H1 (cell line): ENCODE data around the gene ZWILCH. TPM values are rescaled to one million over a fixed set of nuclear protein-coding genes. Genes with fewer than 3 reads are reported as not detected.

ENCODE experiments used
- CTCF ChIA-PET: fragments of 300-600 bp; sonication (Branson Sonifier 250); formaldehyde crosslinking; loops from one replicate; lab custom pipeline; 2021; ENCODE audit not compliant: partially characterized antibody; lab: Charles Lee
- POLR2A ChIA-PET: fragments of 300-600 bp; sonication (Branson Sonifier 250); formaldehyde crosslinking; loops from one replicate; lab custom pipeline; 2021; ENCODE audit warnings: inconsistent platforms; ENCODE audit not compliant: partially characterized antibody; lab: Charles Lee
- DNase-seq, 2 experiments: peaks; one replicate each; pipeline versions ENCODE4 v3.0.0 to v3.0.0-alpha.2; 2010 to 2022; ENCODE audit warnings: low spot score in 2 of 2, low read depth in 1 of 2, mixed read lengths in 1 of 2
- FAIRE-seq: peaks from 2 replicates; lab custom pipeline; 2011; peaks lifted over from hg19 to GRCh38; lab: Jason Lieb, UNC
- H2AFZ ChIP-seq: 2 replicates; pipeline ENCODE4 v1.8.1; 2012; ENCODE audit warnings: low read length, inconsistent platforms
- H2AK5ac ChIP-seq: 2 replicates; pipeline ENCODE4 v1.6.1; 2013; ENCODE audit warnings: low read depth, low read length
- H2BK120ac ChIP-seq: replicated peaks from 2 replicates; pipeline ENCODE3; 2013; ENCODE audit warnings: low read depth, low read length, inconsistent platforms
- H2BK12ac ChIP-seq: 2 replicates; pipeline ENCODE4 v1.6.1; 2013; ENCODE audit warnings: low read depth, low read length
- H2BK15ac ChIP-seq: 2 replicates; pipeline ENCODE4 v1.6.1; 2013; ENCODE audit warnings: low read length
- H2BK20ac ChIP-seq: 2 replicates; pipeline ENCODE4 v1.6.1; 2013; ENCODE audit warnings: low read length
- H2BK5ac ChIP-seq: 2 replicates; pipeline ENCODE4 v1.6.1; 2013; ENCODE audit warnings: low read depth, low read length
- H3K14ac ChIP-seq: 2 replicates; pipeline ENCODE4 v1.6.1; 2013; ENCODE audit warnings: inconsistent platforms; ENCODE audit not compliant: insufficient read length
- H3K18ac ChIP-seq: 2 replicates; pipeline ENCODE4 v1.6.1; 2013; ENCODE audit warnings: low read length; ENCODE audit errors: extremely low read depth
- H3K23ac ChIP-seq: 2 replicates; pipeline ENCODE4 v1.6.1; 2013; ENCODE audit warnings: inconsistent platforms; ENCODE audit not compliant: insufficient read length
- H3K23me2 ChIP-seq: 2 replicates; pipeline ENCODE4 v1.6.1; 2013; ENCODE audit warnings: low read depth, low read length
- H3K27ac ChIP-seq: 2 replicates; pipeline ENCODE4 v1.6.1; 2011; ENCODE audit warnings: low read depth, low read length, inconsistent platforms
- H3K27me3 ChIP-seq, 4 experiments: replicated peaks in 1 of 4; 1 replicate in 1 of 4; 2 replicates in 3 of 4; pipeline versions ENCODE4 v1.6.1 to v1.8.1; 2011 to 2013; ENCODE audit warnings: low read length in 3 of 4, mild to moderate bottlenecking in 3 of 4, inconsistent platforms in 2 of 4, mixed read lengths in 2 of 4, moderate library complexity in 1 of 4; ENCODE audit not compliant: control insufficient read depth in 3 of 4, insufficient read depth in 3 of 4; ENCODE audit errors: extremely low read depth in 1 of 4
- H3K36me3 ChIP-seq, 4 experiments: 2 replicates each; pipeline versions ENCODE4 v1.6.1 to v1.8.1; 2011 to 2013; ENCODE audit warnings: mild to moderate bottlenecking in 4 of 4, low read length in 3 of 4, moderate library complexity in 2 of 4, control low read depth in 1 of 4, inconsistent platforms in 1 of 4; ENCODE audit not compliant: insufficient read depth in 4 of 4, control insufficient read depth in 2 of 4
- H3K4ac ChIP-seq: replicated peaks from 2 replicates; pipeline ENCODE3; 2013; ENCODE audit warnings: low read length, low read depth, mixed read lengths, inconsistent platforms; ENCODE audit not compliant: insufficient read length
- H3K4me1 ChIP-seq, 4 experiments: replicated peaks in 1 of 4; 1 replicate in 1 of 4; 2 replicates in 3 of 4; pipeline versions ENCODE4 v1.6.1 to v1.8.1; 2011 to 2013; ENCODE audit warnings: low read length in 3 of 4, inconsistent platforms in 2 of 4, mixed read lengths in 1 of 4; ENCODE audit not compliant: insufficient read depth in 4 of 4, control insufficient read depth in 3 of 4
- H3K4me2 ChIP-seq, 2 experiments: 2 replicates each; pipeline versions ENCODE4 v1.6.1 to v1.8.1; 2011 to 2013; ENCODE audit warnings: low read depth in 2 of 2, low read length in 2 of 2, control low read depth in 1 of 2, inconsistent platforms in 1 of 2, mild to moderate bottlenecking in 1 of 2; ENCODE audit not compliant: insufficient read depth in 1 of 2
- H3K4me3 ChIP-seq, 4 experiments: fragments of 200-600, 300-600 bp in 1 of 4; sonication (generic), shearing (Covaris generic), sonication (Bioruptor Twin) in 1 of 4; 2 replicates each; pipeline versions ENCODE4 v1.5.1 to v1.8.1; 2011 to 2016; ENCODE audit warnings: low read length in 4 of 4, low read depth in 3 of 4, control low read depth in 2 of 4, inconsistent platforms in 2 of 4, mild to moderate bottlenecking in 2 of 4, mixed read lengths in 1 of 4, moderate library complexity in 1 of 4; ENCODE audit not compliant: insufficient read depth in 2 of 4; ENCODE audit errors: extremely low read depth in 1 of 4
- H3K56ac ChIP-seq: replicated peaks from 2 replicates; pipeline ENCODE3; 2013; ENCODE audit warnings: low read depth, mild to moderate bottlenecking, mixed read lengths, low read length, inconsistent platforms; ENCODE audit not compliant: insufficient read length
- H3K79me1 ChIP-seq: 2 replicates; pipeline ENCODE4 v1.6.1; 2013; ENCODE audit warnings: low read depth, low read length, control low read depth
- H3K79me2 ChIP-seq, 2 experiments: 2 replicates each; pipeline versions ENCODE4 v1.6.1 to v1.8.1; 2012 to 2013; ENCODE audit warnings: low read length in 2 of 2, mild to moderate bottlenecking in 2 of 2, inconsistent platforms in 1 of 2; ENCODE audit not compliant: insufficient read depth in 2 of 2, control insufficient read depth in 1 of 2
- H3K9ac ChIP-seq, 4 experiments: replicated peaks in 1 of 4; 1 replicate in 1 of 4; 2 replicates in 3 of 4; pipeline versions ENCODE4 v1.6.1 to v1.8.1; 2011 to 2013; ENCODE audit warnings: low read depth in 3 of 4, low read length in 3 of 4, control low read depth in 2 of 4, mild to moderate bottlenecking in 2 of 4, moderate library complexity in 2 of 4, inconsistent platforms in 1 of 4; ENCODE audit errors: extremely low read depth in 1 of 4
- H3K9me3 ChIP-seq, 2 experiments: 2 replicates each; pipeline versions ENCODE4 v1.6.1 to v1.8.1; 2012 to 2013; ENCODE audit warnings: mild to moderate bottlenecking in 2 of 2, moderate library complexity in 2 of 2, control low read depth in 1 of 2, inconsistent platforms in 1 of 2, low read depth in 1 of 2, low read length in 1 of 2, mixed read lengths in 1 of 2; ENCODE audit not compliant: insufficient read depth in 2 of 2
- H4K20me1 ChIP-seq, 2 experiments: replicated peaks in 1 of 2; 2 replicates each; pipeline versions ENCODE3 to v1.8.1; 2011 to 2013; ENCODE audit warnings: inconsistent platforms in 2 of 2, low read length in 2 of 2, mild to moderate bottlenecking in 1 of 2; ENCODE audit not compliant: insufficient read depth in 2 of 2, control insufficient read depth in 1 of 2
- H4K5ac ChIP-seq: 2 replicates; pipeline ENCODE4 v1.6.1; 2013; ENCODE audit warnings: low read length, low read depth, mixed read lengths, inconsistent platforms; ENCODE audit not compliant: insufficient read length
- H4K8ac ChIP-seq: 2 replicates; pipeline ENCODE4 v1.8.0; 2013; ENCODE audit warnings: mild to moderate bottlenecking, moderate library complexity, low read length, inconsistent platforms; ENCODE audit not compliant: insufficient read depth; ENCODE audit errors: extremely low read depth
- H4K91ac ChIP-seq: replicated peaks from 2 replicates; pipeline ENCODE3; 2013; ENCODE audit warnings: low read length, mixed read lengths, inconsistent platforms; ENCODE audit not compliant: insufficient read length
- CHD1 ChIP-seq: IDR thresholded peaks from 2 replicates; pipeline ENCODE4 v1.6.1; 2012; ENCODE audit warnings: low read depth, low read length, improper control_type of control experiment
- FOSL1 ChIP-seq: IDR thresholded peaks from 2 replicates; pipeline ENCODE4 v1.6.1; 2011; ENCODE audit warnings: mild to moderate bottlenecking, low read depth, low read length, moderate library complexity; ENCODE audit not compliant: insufficient read depth
- GTF2F1 ChIP-seq: IDR thresholded peaks from 2 replicates; pipeline ENCODE4 v1.6.1; 2012; ENCODE audit warnings: low read depth, low read length, improper control_type of control experiment, borderline replicate concordance
- HDAC2 ChIP-seq, 2 experiments: fragments of 300-600 bp in 1 of 2; sonication (generic) in 1 of 2; IDR thresholded peaks; 2 replicates each; pipeline ENCODE4 v1.6.1; 2011 to 2012; ENCODE audit warnings: low read depth in 2 of 2, low read length in 2 of 2, mild to moderate bottlenecking in 2 of 2, moderate library complexity in 2 of 2, borderline replicate concordance in 1 of 2, inconsistent platforms in 1 of 2
- JUND ChIP-seq: IDR thresholded peaks from 2 replicates; pipeline ENCODE4 v1.6.1; 2011; ENCODE audit warnings: mild to moderate bottlenecking, improper control_type of control experiment, low read length
- NANOG ChIP-seq: IDR thresholded peaks from 2 replicates; pipeline ENCODE4 v1.6.1; 2011; ENCODE audit warnings: low read length, low read depth, mild to moderate bottlenecking, inconsistent platforms; ENCODE audit not compliant: insufficient read depth, poor library complexity, severe bottlenecking
- RAD21 ChIP-seq, 2 experiments: IDR thresholded peaks in 1 of 2; conservative IDR thresholded peaks in 1 of 2; 2 replicates each; pipeline ENCODE4 v1.6.1; 2011; ENCODE audit warnings: low read depth in 2 of 2, low read length in 2 of 2, improper control_type of control experiment in 1 of 2, inconsistent platforms in 1 of 2, mild to moderate bottlenecking in 1 of 2, moderate library complexity in 1 of 2
- RBBP5 ChIP-seq: IDR thresholded peaks from 2 replicates; pipeline ENCODE4 v1.7.1; 2012; ENCODE audit warnings: low read depth, mild to moderate bottlenecking, inconsistent platforms, low read length, moderate library complexity, borderline replicate concordance
- SAP30 ChIP-seq: fragments of 300-600 bp; sonication (generic); IDR thresholded peaks from 2 replicates; pipeline ENCODE4 v1.7.1; 2012; ENCODE audit warnings: low read length, moderate library complexity, mild to moderate bottlenecking, inconsistent platforms; ENCODE audit not compliant: insufficient read depth, insufficient replicate concordance
- SIN3A ChIP-seq, 2 experiments: IDR thresholded peaks in 1 of 2; conservative IDR thresholded peaks in 1 of 2; 2 replicates each; pipeline ENCODE4 v1.6.1; 2011 to 2012; ENCODE audit warnings: low read length in 2 of 2, improper control_type of control experiment in 1 of 2, low read depth in 1 of 2, mild to moderate bottlenecking in 1 of 2
- SP1 ChIP-seq: IDR thresholded peaks from 2 replicates; pipeline ENCODE4 v1.6.1; 2011; ENCODE audit warnings: low read depth, low read length
- TCF12 ChIP-seq: IDR thresholded peaks from 2 replicates; pipeline ENCODE4 v1.6.1; 2011; ENCODE audit warnings: low read depth, mild to moderate bottlenecking, low read length
- WGBS, 2 experiments: shearing (Covaris generic) in 1 of 2; methylation state at CpG; one replicate each; pipeline versions ENCODE4 v1.1.6 to v1.1.7; 2013 to 2015; ENCODE audit warnings: low lambda C conversion rate in 2 of 2, mixed read lengths in 2 of 2, inconsistent platforms in 1 of 2, low coverage in 1 of 2, missing lambda C conversion rate in 1 of 2; ENCODE audit not compliant: insufficient replicate concordance in 2 of 2, insufficient coverage in 1 of 2, insufficient read length in 1 of 2; ENCODE audit errors: extremely low coverage in 1 of 2, missing lambda C conversion rate in 1 of 2; 5-methylcytosine and 5-hydroxymethylcytosine counted together
- polyA plus RNA-seq, 7 experiments: library from polyadenylated mRNA; depleted of rRNA in 3 of 7; stranded (reverse) in 5 of 7; unstranded in 2 of 7; fragments of >200 nt in 5 of 7; fragments of 200-250 nt in 2 of 7; gene quantifications; 1 replicate in 5 of 7; 2 replicates in 1 of 7; 4 replicates in 1 of 7; pipeline versions ENCODE4 v1.2.1 to v1.2.3, GENCODE V29; 2011 to 2013; ENCODE audit warnings: missing spikeins in 2 of 7, mixed read lengths in 2 of 7
- total RNA-seq: library from RNA; stranded (reverse); fragmentation: NEBNext Ultra II Directional; extraction: Animal tissue kit (Norgen Biotek cat#: 25700); gene quantifications from 2 replicates; pipeline ENCODE4 v1.2.1, GENCODE V29; 2021

Gene ZWILCH
- total and polyA plus RNA-seq, 2 of the 8 experiments (the other 6 are each of a cell fraction or from before 2014, with no cell fraction given), result 18.1 to 61.5 TPM

DNA sequence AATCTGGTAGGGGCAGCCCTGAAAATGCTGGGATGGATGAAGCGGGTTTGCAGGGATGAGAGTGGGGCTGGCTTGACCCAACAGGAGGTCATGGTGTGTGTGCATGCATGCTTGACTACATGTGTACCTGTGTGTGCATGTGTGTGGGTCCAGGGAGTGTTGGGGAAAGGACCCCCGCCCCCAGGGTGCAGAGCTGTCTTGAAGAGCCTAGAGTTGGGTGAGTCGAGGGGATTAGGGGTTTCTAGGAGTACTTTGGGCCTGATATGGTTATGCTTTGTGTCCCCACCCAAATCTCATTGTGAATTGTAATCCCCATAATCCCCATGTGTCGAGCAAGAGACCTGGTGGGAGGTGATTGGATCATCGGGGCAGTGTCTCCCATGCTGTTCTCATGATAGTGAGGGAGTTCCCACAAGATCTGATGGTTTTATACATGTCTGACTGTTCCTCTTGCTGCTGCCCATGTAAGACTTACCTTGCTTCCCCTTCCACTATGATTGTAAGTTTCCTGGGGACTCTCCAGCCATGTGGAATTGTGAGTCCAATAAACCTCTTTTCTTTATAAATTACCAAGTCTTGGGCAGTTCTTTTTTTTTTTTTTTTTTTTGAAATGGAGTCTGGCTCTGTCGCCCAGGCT lies 65.8 kb downstream of the ZWILCH start:
- H3K4me2 ChIP-seq, result no peak overlapping the region
- no peaks in the 10 kb centered on the region for H3K36me3 ChIP-seq
- no peak overlapping the region for H3K18ac ChIP-seq
- peaks cover 2 to 5% (median 4%) of the 10 kb centered on the region in 4 experiments; a peak in 6 of 7 replicates for H3K4me1 ChIP-seq
- H3K79me2 ChIP-seq, result no peaks in the 10 kb centered on the region
- ChIA-PET POLR2A (interaction anchor here (1.2 kb wide), 1 partner anchor 66 kb away, joined by 3 read pairs; the partner anchor contains the start of genes RPL4 and ZWILCH), CTCF (interaction anchor here (0.6 to 2.4 kb wide), 4 partner anchors 17 to 190 kb away, joined by 3 to 6 read pairs (median 4); no protein-coding TSS in a partner anchor)
- no peak overlapping the region for H3K4ac ChIP-seq
- H2BK15ac ChIP-seq, result no peak overlapping the region
- H3K9me3 ChIP-seq, result no peaks in the 10 kb centered on the region
- no peak overlapping the region for H3K14ac ChIP-seq
- H4K91ac ChIP-seq, result no peak overlapping the region
- no peaks in the 10 kb centered on the region for H3K27me3 ChIP-seq
- no peak overlapping the region for H2BK120ac ChIP-seq
- no peak overlapping the region for H2BK5ac ChIP-seq
- DNase-seq (no peak), FAIRE-seq (no peak)
- H3K56ac ChIP-seq, result no peak overlapping the region
- no peak overlapping the region for H4K8ac ChIP-seq
- no peak overlapping the region for H4K5ac ChIP-seq
- no peak overlapping the region for H2AFZ ChIP-seq
- H3K4me3 ChIP-seq, result no peak overlapping the region
- no peak overlapping the region for H3K9ac ChIP-seq
- no peaks in the 10 kb centered on the region for H3K23me2 ChIP-seq
- no peak overlapping the region for H2BK20ac ChIP-seq
- H2BK12ac ChIP-seq, result no peak overlapping the region
- H4K20me1 ChIP-seq, result no peaks in the 10 kb centered on the region
- WGBS, 2 experiments, result 85% methylated on average over 5 of the region's 6 CpGs; no CpG with 5 or more reads in 1 of the 2 experiments
- H3K23ac ChIP-seq, result no peak overlapping the region
- no peak overlapping the region for H3K27ac ChIP-seq
- no peaks in the 10 kb centered on the region for H3K79me1 ChIP-seq
- H2AK5ac ChIP-seq, result no peak overlapping the region
- TF ChIP-seq TCF12 (no peak), SP1 (no peak), SAP30 (no peak), RBBP5 (no peak), GTF2F1 (no peak), RAD21 (IDR thresholded peaks at IDR 0.05 in 1 of 2, conservative IDR thresholded peaks at IDR 0.05 in 1 of 2; ENCODE audit: low read depth in 2 of 2, low read length in 2 of 2) (no peak), NANOG (no peak), FOSL1 (no peak), HDAC2 (IDR thresholded peaks at IDR 0.05; ENCODE audit: borderline replicate concordance in 1 of 2, low read depth in 2 of 2, low read length in 2 of 2) (no peak), CHD1 (no peak), JUND (no peak), SIN3A (conservative IDR thresholded peaks at IDR 0.05 in 1 of 2, IDR thresholded peaks at IDR 0.05 in 1 of 2; ENCODE audit: low read depth in 1 of 2, low read length in 2 of 2) (no peak)
